Measurements from ENCODE around the gene GLIS1.

Gene GLIS1

GRCh38 chr1:53606651-53607051, 132.3 kb downstream of the GLIS1 start:
- DNase-seq: peak; percentile 21

DNA sequence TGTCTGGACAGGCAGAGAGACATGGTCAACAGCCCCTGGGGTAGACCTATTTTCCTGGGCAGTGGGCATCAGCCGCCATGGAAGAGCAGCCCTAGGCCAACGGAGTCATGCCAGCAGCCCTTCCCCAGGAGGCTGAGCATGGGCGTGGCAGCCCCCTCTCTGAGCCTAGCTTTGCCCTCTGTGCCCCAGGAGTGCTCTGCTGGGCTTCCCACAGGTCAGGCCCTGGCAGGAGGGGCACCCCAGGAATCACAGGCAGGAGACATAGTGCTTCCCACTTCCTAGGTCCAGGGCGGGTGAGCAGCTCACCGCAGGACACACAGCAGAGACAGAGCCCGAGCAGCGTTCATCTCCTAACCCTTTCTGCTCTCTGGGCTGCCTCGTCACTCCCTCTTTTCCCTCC, 132.8 kb downstream of the GLIS1 start:
- peak; percentile 47 for DNase-seq

DNA sequence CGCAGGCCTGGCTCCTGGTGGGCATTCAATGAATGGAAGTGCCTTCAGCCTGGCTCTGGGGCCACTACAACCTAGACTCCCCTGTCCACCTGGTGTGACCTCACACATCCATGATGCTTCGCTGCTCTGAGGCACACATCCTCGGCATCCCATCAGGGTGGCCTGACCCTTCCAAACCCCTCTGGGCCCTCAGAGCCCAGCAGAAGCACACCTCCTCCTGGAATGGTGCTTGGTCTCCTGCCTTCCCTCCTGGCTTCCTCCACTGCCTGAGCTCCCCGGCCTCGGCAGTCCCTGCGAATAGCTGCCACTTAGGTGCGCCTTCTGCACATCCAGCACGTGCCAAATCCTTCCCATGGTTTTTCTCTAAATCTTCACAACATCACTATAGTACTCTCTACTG, 133.8 kb downstream of the GLIS1 start:
- DNase-seq: peak; percentile 25

DNA sequence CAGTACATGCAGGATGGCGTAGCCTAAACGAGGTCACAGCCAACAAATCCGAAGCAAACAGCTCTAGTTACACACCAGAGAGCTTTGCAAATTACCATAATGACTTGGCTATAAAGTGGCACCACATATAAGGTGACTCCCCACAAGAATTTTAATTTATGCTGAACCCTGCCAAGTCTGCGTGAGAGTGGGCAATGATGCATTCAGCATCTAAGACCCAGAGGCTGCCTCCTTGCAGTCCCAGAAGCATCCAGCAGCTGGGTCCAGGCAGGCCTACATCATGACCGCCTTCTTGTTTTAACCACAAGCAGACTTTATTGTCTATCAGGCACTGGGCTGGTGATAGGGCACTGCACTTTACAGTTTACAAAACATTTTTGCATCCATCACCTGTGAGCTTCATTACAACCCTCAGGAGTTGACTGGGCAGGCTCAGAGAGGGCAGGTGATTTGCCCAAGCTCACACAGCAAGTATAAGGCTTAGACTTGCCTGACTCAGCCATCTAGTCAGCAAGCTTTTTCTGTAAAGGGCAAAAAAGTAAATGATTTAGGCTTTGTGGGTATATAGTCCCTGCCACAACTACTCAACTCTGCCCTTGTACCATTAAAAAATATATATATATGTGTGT, 134.6 kb downstream of the GLIS1 start:
- peak; percentile 16 for DNase-seq

DNA sequence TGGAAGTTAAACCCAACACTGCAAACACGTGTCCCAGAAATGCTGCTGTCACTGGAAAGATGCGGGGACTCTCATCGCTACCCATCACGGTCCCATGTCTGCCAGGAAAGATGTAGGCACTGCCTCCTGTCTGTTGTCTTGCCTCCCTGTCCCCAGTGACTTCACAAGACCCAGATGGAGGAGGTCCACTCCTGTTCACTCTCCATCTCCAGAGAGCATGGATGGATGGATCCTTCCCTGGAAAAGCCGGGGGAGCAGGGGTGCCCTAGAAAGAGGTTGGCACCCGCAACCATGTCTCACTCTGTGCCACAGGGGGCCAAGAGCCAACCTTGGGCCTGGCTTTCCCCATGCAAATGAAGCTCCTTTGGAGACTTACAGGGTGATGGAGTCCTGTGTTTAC, 135.5 kb downstream of the GLIS1 start:
- DNase-seq: peak; percentile 37

GRCh38 chr1:53601867-53602775, 136.8 kb downstream of the GLIS1 start:
- DNase-seq: peak; percentile 53

GRCh38 chr1:53601031-53601745, 137.8 kb downstream of the GLIS1 start:
- peak; percentile 56 for DNase-seq

- peak; percentile 13 for DNase-seq
Measured at GRCh38 chr1:53600561-53600960, 138.4 kb downstream of the GLIS1 start.

GRCh38 chr1:53600001-53600400, 139.0 kb downstream of the GLIS1 start:
- DNase-seq: peak; percentile 31

GRCh38 chr1:53599481-53599880, 139.5 kb downstream of the GLIS1 start:
- DNase-seq: peak; percentile 21

GRCh38 chr1:53598966-53599365, 140.0 kb downstream of the GLIS1 start:
- DNase-seq: peak; percentile 14

GRCh38 chr1:53595906-53596305, 143.1 kb downstream of the GLIS1 start:
- DNase-seq: no peak

- DNase-seq: peak; percentile 37
Measured at GRCh38 chr1:53594391-53595180, 144.4 kb downstream of the GLIS1 start.

DNA sequence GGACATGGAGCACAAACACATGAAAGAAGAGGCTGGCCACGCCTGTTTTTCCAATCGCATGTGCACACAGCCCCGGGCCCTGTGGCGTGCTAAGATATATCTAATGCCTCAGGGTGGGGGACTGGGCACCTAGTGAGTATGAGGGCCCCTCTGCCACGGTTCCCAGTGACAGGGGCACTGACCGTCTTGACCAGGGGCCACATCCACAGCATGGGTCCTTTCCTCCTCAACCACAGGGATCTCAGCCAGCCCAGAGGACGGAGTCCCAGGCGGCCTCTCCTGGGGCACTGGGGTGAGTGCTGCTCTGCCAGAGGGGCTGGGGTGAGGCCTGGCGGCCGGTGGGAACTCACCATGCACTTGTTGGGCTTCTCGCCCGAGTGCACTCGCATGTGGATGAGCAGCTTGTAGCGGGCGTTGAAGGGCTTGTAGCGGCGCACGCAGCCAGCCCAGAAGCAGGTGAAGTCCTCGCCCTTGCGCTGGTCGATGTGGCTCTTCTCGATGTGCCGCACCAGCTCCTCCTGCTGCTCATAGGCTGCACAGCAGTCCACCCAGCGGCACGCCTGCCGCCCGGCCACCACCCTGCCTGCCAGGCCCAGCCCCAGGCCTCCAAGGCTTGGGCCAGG, 145.1 kb downstream of the GLIS1 start:
- peak; percentile 38 for DNase-seq

DNA sequence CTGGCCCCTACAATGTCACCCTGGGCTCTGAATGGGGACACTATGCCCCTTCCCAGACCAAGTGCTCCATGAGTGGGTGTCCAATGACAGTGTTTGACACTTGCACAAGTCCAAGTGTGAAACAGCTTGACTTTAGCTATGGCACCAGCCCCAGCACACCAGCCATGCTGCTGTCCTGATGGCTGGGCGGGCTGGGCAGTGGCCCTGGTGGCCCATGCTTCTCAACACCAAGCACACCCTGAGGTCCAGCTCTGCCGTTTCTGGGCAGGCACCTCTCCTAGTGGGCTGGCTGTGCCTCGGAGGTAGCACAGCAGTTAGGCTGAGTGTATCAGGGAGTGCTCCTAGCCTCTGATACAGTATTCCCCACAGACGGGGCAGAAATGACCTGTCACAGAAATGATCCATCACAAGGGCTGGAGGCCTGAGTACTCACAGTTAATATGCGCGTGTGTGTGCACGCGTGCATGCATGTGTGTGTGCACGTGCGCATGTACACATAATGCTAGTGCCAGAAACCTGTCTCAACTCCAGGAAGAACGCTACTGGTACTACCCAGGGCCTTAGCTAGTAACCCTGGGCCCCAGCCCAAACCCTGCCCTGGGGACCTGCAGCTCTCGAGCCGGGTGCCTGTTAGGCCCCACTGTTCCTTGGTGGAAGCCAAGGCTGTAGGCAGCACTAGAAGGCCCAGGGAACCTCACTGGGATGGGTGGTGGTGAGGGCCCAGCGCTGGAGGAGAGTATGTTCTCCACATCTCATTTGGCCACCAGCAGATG, 145.8 kb downstream of the GLIS1 start:
- peak; percentile 27 for DNase-seq

GRCh38 chr1:53592521-53592982, 146.4 kb downstream of the GLIS1 start:
- DNase-seq: peak; percentile 58

DNA sequence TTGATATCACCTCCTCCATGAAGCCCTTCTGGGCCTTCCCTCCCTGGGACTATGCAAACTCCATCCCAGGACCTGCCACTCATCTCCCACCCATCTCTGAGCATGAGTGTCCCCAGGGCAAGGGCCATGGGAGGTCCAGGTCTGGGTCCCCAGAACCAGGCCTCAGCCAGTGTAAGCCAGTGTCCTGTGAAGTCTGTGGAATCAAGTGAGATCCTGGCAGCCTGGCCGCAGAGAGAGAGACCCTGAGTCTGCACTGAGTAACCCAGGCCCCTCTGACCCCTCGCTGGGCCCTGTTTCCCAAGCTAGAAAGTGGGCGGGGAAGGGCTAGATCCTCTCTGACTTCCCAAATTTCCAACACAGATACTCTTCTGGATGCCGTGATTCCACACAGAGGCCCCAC, 147.0 kb downstream of the GLIS1 start:
- peak; percentile 50 for DNase-seq

- DNase-seq: peak; percentile 31
Measured at GRCh38 chr1:53590531-53591515, 148.1 kb downstream of the GLIS1 start.

DNA sequence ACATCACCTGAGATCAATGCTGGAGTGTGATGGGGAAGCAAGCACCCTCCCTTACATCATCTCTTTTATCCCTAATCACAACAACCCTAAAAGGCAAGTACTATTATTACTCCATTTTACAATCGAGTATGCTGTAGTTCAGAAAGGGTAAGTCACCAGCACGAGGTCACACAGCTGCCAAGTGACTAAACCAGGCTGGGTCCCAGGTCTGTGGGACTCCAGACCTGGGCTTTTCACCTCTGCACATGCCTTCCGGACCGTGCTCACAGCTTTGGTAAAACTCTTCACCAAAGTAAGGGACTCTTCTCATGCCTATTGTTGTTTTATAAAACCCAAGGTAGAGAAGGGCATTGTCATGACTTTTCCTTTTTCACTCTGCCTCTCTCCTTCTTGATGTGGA, 148.9 kb downstream of the GLIS1 start:
- peak; percentile 31 for DNase-seq

Data from activated effector memory CD4-positive, alpha-beta T cell treated with anti-CD3 and anti-CD28 coated beads, Interleukin-2, amount 50 U/mL, for 16 hours (primary cell).